ENCODE results near the gene CATSPER3.

CATSPER3 gene

GRCh38 chr5:134932508-134932907 is 35.2 kb upstream of the CATSPER3 start:
- Histone ChIP-seq H3F3A (ENCODE audit: insufficient read depth, low read length) (no peaks in the 10 kb centered on the region), H3K4me2 (ENCODE audit: low read depth, low read length) (no peak overlapping the region), H3K79me2 (ENCODE audit: low read length) (no peaks in the 10 kb centered on the region), H3K9me3 (replicated peaks; ENCODE audit: insufficient read depth, low read length) (no peaks in the 10 kb centered on the region), H4K20me1 (ENCODE audit: insufficient read depth, low read length) (no peaks in the 10 kb centered on the region), H3K4me3 (ENCODE audit: low read length) (no peak overlapping the region), H3K9ac (ENCODE audit: low read length) (no peak overlapping the region), H3K36me3 (replicated peaks; ENCODE audit: insufficient read depth, low read length) (no peaks in the 10 kb centered on the region), H2AFZ (ENCODE audit: low read length) (no peak overlapping the region), H3K9me2 (replicated peaks; ENCODE audit: insufficient read depth, low read length) (no peaks in the 10 kb centered on the region), H3K27ac (ENCODE audit: low read length) (no peak overlapping the region), H3K4me1 (ENCODE audit: low read length) (no peaks in the 10 kb centered on the region), H3K27me3 (replicated peaks; ENCODE audit: insufficient read depth, low read length) (no peaks in the 10 kb centered on the region)
- TF ChIP-seq CTCF (IDR thresholded peaks at IDR 0.05; ENCODE audit: low read length) = no peak
- no peak for TF ChIP-seq EZH2phosphoT487 (IDR thresholded peaks at IDR 0.05; ENCODE audit: low read length)
- TF ChIP-seq EZH2 (optimal IDR thresholded peaks at IDR 0.05; ENCODE audit: low read depth, low read length) = no peak
- no peak for DNase-seq

- Histone ChIP-seq H3K79me2 (ENCODE audit: low read length) (no peaks in the 10 kb centered on the region), H3K9me2 (replicated peaks; ENCODE audit: insufficient read depth, low read length) (no peaks in the 10 kb centered on the region), H3K9ac (ENCODE audit: low read length) (no peak overlapping the region), H3K27me3 (replicated peaks; ENCODE audit: insufficient read depth, low read length) (no peaks in the 10 kb centered on the region), H3K36me3 (replicated peaks; ENCODE audit: insufficient read depth, low read length) (no peaks in the 10 kb centered on the region), H3K9me3 (replicated peaks; ENCODE audit: insufficient read depth, low read length) (no peaks in the 10 kb centered on the region), H3K27ac (ENCODE audit: low read length) (no peak overlapping the region), H3K4me1 (ENCODE audit: low read length) (peaks cover 2% of the 10 kb centered on the region), H4K20me1 (ENCODE audit: insufficient read depth, low read length) (no peaks in the 10 kb centered on the region), H3F3A (ENCODE audit: insufficient read depth, low read length) (no peaks in the 10 kb centered on the region), H3K4me3 (ENCODE audit: low read length) (no peak overlapping the region), H2AFZ (ENCODE audit: low read length) (no peak overlapping the region), H3K4me2 (ENCODE audit: low read depth, low read length) (no peak overlapping the region)
- TF ChIP-seq EZH2phosphoT487 (IDR thresholded peaks at IDR 0.05; ENCODE audit: low read length) (no peak), EZH2 (optimal IDR thresholded peaks at IDR 0.05; ENCODE audit: low read depth, low read length) (no peak), CTCF (IDR thresholded peaks at IDR 0.05; ENCODE audit: low read length) (no peak)
- DNase-seq = no peak
Observed at GRCh38 chr5:134934202-134934601, 33.5 kb upstream of the CATSPER3 start.

GRCh38 chr5:134935711-134936602 is 31.8 kb upstream of the CATSPER3 start:
- Histone ChIP-seq H3K9ac (ENCODE audit: low read length) (no peak overlapping the region), H3K27ac (ENCODE audit: low read length) (no peak overlapping the region), H4K20me1 (ENCODE audit: insufficient read depth, low read length) (no peaks in the 10 kb centered on the region), H3K36me3 (replicated peaks; ENCODE audit: insufficient read depth, low read length) (no peaks in the 10 kb centered on the region), H3K9me3 (replicated peaks; ENCODE audit: insufficient read depth, low read length) (no peaks in the 10 kb centered on the region), H3K4me2 (ENCODE audit: low read depth, low read length) (no peak overlapping the region), H3K27me3 (replicated peaks; ENCODE audit: insufficient read depth, low read length) (no peaks in the 10 kb centered on the region), H3K9me2 (replicated peaks; ENCODE audit: insufficient read depth, low read length) (no peaks in the 10 kb centered on the region), H3K79me2 (ENCODE audit: low read length) (no peaks in the 10 kb centered on the region), H2AFZ (ENCODE audit: low read length) (no peak overlapping the region), H3F3A (ENCODE audit: insufficient read depth, low read length) (no peaks in the 10 kb centered on the region), H3K4me1 (ENCODE audit: low read length) (peaks cover 10% of the 10 kb centered on the region), H3K4me3 (ENCODE audit: low read length) (no peak overlapping the region)
- no peak for DNase-seq
- TF ChIP-seq EZH2 (optimal IDR thresholded peaks at IDR 0.05; ENCODE audit: low read depth, low read length) (no peak), CTCF (IDR thresholded peaks at IDR 0.05; ENCODE audit: low read length) (no peak), EZH2phosphoT487 (IDR thresholded peaks at IDR 0.05; ENCODE audit: low read length) (no peak)

All from MM.1S (cell line).